H1 (cell line): ENCODE measurements around the gene MYRF. TPM values are rescaled to one million over a fixed set of nuclear protein-coding genes. Genes with fewer than 3 reads are reported as not detected.

Experiments
- CTCF ChIA-PET: fragments of 300-600 bp; sonication (Branson Sonifier 250); formaldehyde crosslinking; loops from one replicate; lab custom pipeline; 2021; ENCODE audit not compliant: partially characterized antibody; lab: Charles Lee
- POLR2A ChIA-PET: fragments of 300-600 bp; sonication (Branson Sonifier 250); formaldehyde crosslinking; loops from one replicate; lab custom pipeline; 2021; ENCODE audit warnings: inconsistent platforms; ENCODE audit not compliant: partially characterized antibody; lab: Charles Lee
- DNase-seq, 2 experiments: peaks; one replicate each; pipeline versions ENCODE4 v3.0.0 to v3.0.0-alpha.2; 2010 to 2022; ENCODE audit warnings: low spot score in 2 of 2, low read depth in 1 of 2, mixed read lengths in 1 of 2
- FAIRE-seq: peaks from 2 replicates; lab custom pipeline; 2011; peaks lifted over from hg19 to GRCh38; lab: Jason Lieb, UNC
- H2AFZ ChIP-seq: 2 replicates; pipeline ENCODE4 v1.8.1; 2012; ENCODE audit warnings: low read length, inconsistent platforms
- H2AK5ac ChIP-seq: 2 replicates; pipeline ENCODE4 v1.6.1; 2013; ENCODE audit warnings: low read depth, low read length
- H2BK120ac ChIP-seq: replicated peaks from 2 replicates; pipeline ENCODE3; 2013; ENCODE audit warnings: low read depth, low read length, inconsistent platforms
- H2BK12ac ChIP-seq: 2 replicates; pipeline ENCODE4 v1.6.1; 2013; ENCODE audit warnings: low read depth, low read length
- H2BK15ac ChIP-seq: 2 replicates; pipeline ENCODE4 v1.6.1; 2013; ENCODE audit warnings: low read length
- H2BK20ac ChIP-seq: 2 replicates; pipeline ENCODE4 v1.6.1; 2013; ENCODE audit warnings: low read length
- H2BK5ac ChIP-seq: 2 replicates; pipeline ENCODE4 v1.6.1; 2013; ENCODE audit warnings: low read depth, low read length
- H3K14ac ChIP-seq: 2 replicates; pipeline ENCODE4 v1.6.1; 2013; ENCODE audit warnings: inconsistent platforms; ENCODE audit not compliant: insufficient read length
- H3K18ac ChIP-seq: 2 replicates; pipeline ENCODE4 v1.6.1; 2013; ENCODE audit warnings: low read length; ENCODE audit errors: extremely low read depth
- H3K23ac ChIP-seq: 2 replicates; pipeline ENCODE4 v1.6.1; 2013; ENCODE audit warnings: inconsistent platforms; ENCODE audit not compliant: insufficient read length
- H3K23me2 ChIP-seq: 2 replicates; pipeline ENCODE4 v1.6.1; 2013; ENCODE audit warnings: low read depth, low read length
- H3K27ac ChIP-seq: 2 replicates; pipeline ENCODE4 v1.6.1; 2011; ENCODE audit warnings: low read depth, low read length, inconsistent platforms
- H3K27me3 ChIP-seq, 4 experiments: replicated peaks in 1 of 4; 1 replicate in 1 of 4; 2 replicates in 3 of 4; pipeline versions ENCODE4 v1.6.1 to v1.8.1; 2011 to 2013; ENCODE audit warnings: low read length in 3 of 4, mild to moderate bottlenecking in 3 of 4, inconsistent platforms in 2 of 4, mixed read lengths in 2 of 4, moderate library complexity in 1 of 4; ENCODE audit not compliant: control insufficient read depth in 3 of 4, insufficient read depth in 3 of 4; ENCODE audit errors: extremely low read depth in 1 of 4
- H3K36me3 ChIP-seq, 4 experiments: 2 replicates each; pipeline versions ENCODE4 v1.6.1 to v1.8.1; 2011 to 2013; ENCODE audit warnings: mild to moderate bottlenecking in 4 of 4, low read length in 3 of 4, moderate library complexity in 2 of 4, control low read depth in 1 of 4, inconsistent platforms in 1 of 4; ENCODE audit not compliant: insufficient read depth in 4 of 4, control insufficient read depth in 2 of 4
- H3K4ac ChIP-seq: replicated peaks from 2 replicates; pipeline ENCODE3; 2013; ENCODE audit warnings: low read length, low read depth, mixed read lengths, inconsistent platforms; ENCODE audit not compliant: insufficient read length
- H3K4me1 ChIP-seq, 4 experiments: replicated peaks in 1 of 4; 1 replicate in 1 of 4; 2 replicates in 3 of 4; pipeline versions ENCODE4 v1.6.1 to v1.8.1; 2011 to 2013; ENCODE audit warnings: low read length in 3 of 4, inconsistent platforms in 2 of 4, mixed read lengths in 1 of 4; ENCODE audit not compliant: insufficient read depth in 4 of 4, control insufficient read depth in 3 of 4
- H3K4me2 ChIP-seq, 2 experiments: 2 replicates each; pipeline versions ENCODE4 v1.6.1 to v1.8.1; 2011 to 2013; ENCODE audit warnings: low read depth in 2 of 2, low read length in 2 of 2, control low read depth in 1 of 2, inconsistent platforms in 1 of 2, mild to moderate bottlenecking in 1 of 2; ENCODE audit not compliant: insufficient read depth in 1 of 2
- H3K4me3 ChIP-seq, 4 experiments: fragments of 200-600, 300-600 bp in 1 of 4; sonication (generic), shearing (Covaris generic), sonication (Bioruptor Twin) in 1 of 4; 2 replicates each; pipeline versions ENCODE4 v1.5.1 to v1.8.1; 2011 to 2016; ENCODE audit warnings: low read length in 4 of 4, low read depth in 3 of 4, control low read depth in 2 of 4, inconsistent platforms in 2 of 4, mild to moderate bottlenecking in 2 of 4, mixed read lengths in 1 of 4, moderate library complexity in 1 of 4; ENCODE audit not compliant: insufficient read depth in 2 of 4; ENCODE audit errors: extremely low read depth in 1 of 4
- H3K56ac ChIP-seq: replicated peaks from 2 replicates; pipeline ENCODE3; 2013; ENCODE audit warnings: low read depth, mild to moderate bottlenecking, mixed read lengths, low read length, inconsistent platforms; ENCODE audit not compliant: insufficient read length
- H3K79me1 ChIP-seq: 2 replicates; pipeline ENCODE4 v1.6.1; 2013; ENCODE audit warnings: low read depth, low read length, control low read depth
- H3K79me2 ChIP-seq, 2 experiments: 2 replicates each; pipeline versions ENCODE4 v1.6.1 to v1.8.1; 2012 to 2013; ENCODE audit warnings: low read length in 2 of 2, mild to moderate bottlenecking in 2 of 2, inconsistent platforms in 1 of 2; ENCODE audit not compliant: insufficient read depth in 2 of 2, control insufficient read depth in 1 of 2
- H3K9ac ChIP-seq, 4 experiments: replicated peaks in 1 of 4; 1 replicate in 1 of 4; 2 replicates in 3 of 4; pipeline versions ENCODE4 v1.6.1 to v1.8.1; 2011 to 2013; ENCODE audit warnings: low read depth in 3 of 4, low read length in 3 of 4, control low read depth in 2 of 4, mild to moderate bottlenecking in 2 of 4, moderate library complexity in 2 of 4, inconsistent platforms in 1 of 4; ENCODE audit errors: extremely low read depth in 1 of 4
- H3K9me3 ChIP-seq, 2 experiments: 2 replicates each; pipeline versions ENCODE4 v1.6.1 to v1.8.1; 2012 to 2013; ENCODE audit warnings: mild to moderate bottlenecking in 2 of 2, moderate library complexity in 2 of 2, control low read depth in 1 of 2, inconsistent platforms in 1 of 2, low read depth in 1 of 2, low read length in 1 of 2, mixed read lengths in 1 of 2; ENCODE audit not compliant: insufficient read depth in 2 of 2
- H4K20me1 ChIP-seq, 2 experiments: replicated peaks in 1 of 2; 2 replicates each; pipeline versions ENCODE3 to v1.8.1; 2011 to 2013; ENCODE audit warnings: inconsistent platforms in 2 of 2, low read length in 2 of 2, mild to moderate bottlenecking in 1 of 2; ENCODE audit not compliant: insufficient read depth in 2 of 2, control insufficient read depth in 1 of 2
- H4K5ac ChIP-seq: 2 replicates; pipeline ENCODE4 v1.6.1; 2013; ENCODE audit warnings: low read length, low read depth, mixed read lengths, inconsistent platforms; ENCODE audit not compliant: insufficient read length
- H4K8ac ChIP-seq: 2 replicates; pipeline ENCODE4 v1.8.0; 2013; ENCODE audit warnings: mild to moderate bottlenecking, moderate library complexity, low read length, inconsistent platforms; ENCODE audit not compliant: insufficient read depth; ENCODE audit errors: extremely low read depth
- H4K91ac ChIP-seq: replicated peaks from 2 replicates; pipeline ENCODE3; 2013; ENCODE audit warnings: low read length, mixed read lengths, inconsistent platforms; ENCODE audit not compliant: insufficient read length
- BCL11A ChIP-seq, 2 experiments: IDR thresholded peaks; one replicate each; pipeline ENCODE4 v1.6.1; 2011; ENCODE audit warnings: low read depth in 2 of 2, low read length in 2 of 2, mild to moderate bottlenecking in 2 of 2
- CHD1 ChIP-seq: IDR thresholded peaks from 2 replicates; pipeline ENCODE4 v1.6.1; 2012; ENCODE audit warnings: low read depth, low read length, improper control_type of control experiment
- EGR1 ChIP-seq: IDR thresholded peaks from 2 replicates; pipeline ENCODE4 v1.6.1; 2011; ENCODE audit warnings: low read depth, low read length, borderline replicate concordance
- EZH2 ChIP-seq: fragments of 200-600 bp; sonication (generic); IDR thresholded peaks from 2 replicates; pipeline ENCODE4 v1.7.1; 2012; ENCODE audit warnings: low read depth, mild to moderate bottlenecking, moderate library complexity, low read length, inconsistent platforms; ENCODE audit not compliant: severe bottlenecking
- HDAC6 ChIP-seq: IDR thresholded peaks from one replicate; pipeline ENCODE4 v1.7.1; 2012; ENCODE audit warnings: low read depth, mild to moderate bottlenecking, inconsistent platforms, low read length, moderate library complexity
- NANOG ChIP-seq: IDR thresholded peaks from 2 replicates; pipeline ENCODE4 v1.6.1; 2011; ENCODE audit warnings: low read length, low read depth, mild to moderate bottlenecking, inconsistent platforms; ENCODE audit not compliant: insufficient read depth, poor library complexity, severe bottlenecking
- RBBP5 ChIP-seq: IDR thresholded peaks from 2 replicates; pipeline ENCODE4 v1.7.1; 2012; ENCODE audit warnings: low read depth, mild to moderate bottlenecking, inconsistent platforms, low read length, moderate library complexity, borderline replicate concordance
- SP1 ChIP-seq: IDR thresholded peaks from 2 replicates; pipeline ENCODE4 v1.6.1; 2011; ENCODE audit warnings: low read depth, low read length
- TAF7 ChIP-seq: optimal IDR thresholded peaks from 2 replicates; pipeline ENCODE3; 2011; ENCODE audit warnings: low read depth, mild to moderate bottlenecking, inconsistent platforms, low read length, moderate library complexity, borderline replicate concordance
- TCF12 ChIP-seq: IDR thresholded peaks from 2 replicates; pipeline ENCODE4 v1.6.1; 2011; ENCODE audit warnings: low read depth, mild to moderate bottlenecking, low read length
- WGBS, 2 experiments: shearing (Covaris generic) in 1 of 2; methylation state at CpG; one replicate each; pipeline versions ENCODE4 v1.1.6 to v1.1.7; 2013 to 2015; ENCODE audit warnings: low lambda C conversion rate in 2 of 2, mixed read lengths in 2 of 2, inconsistent platforms in 1 of 2, low coverage in 1 of 2, missing lambda C conversion rate in 1 of 2; ENCODE audit not compliant: insufficient replicate concordance in 2 of 2, insufficient coverage in 1 of 2, insufficient read length in 1 of 2; ENCODE audit errors: extremely low coverage in 1 of 2, missing lambda C conversion rate in 1 of 2; 5-methylcytosine and 5-hydroxymethylcytosine counted together
- polyA plus RNA-seq, 7 experiments: library from polyadenylated mRNA; depleted of rRNA in 3 of 7; stranded (reverse) in 5 of 7; unstranded in 2 of 7; fragments of >200 nt in 5 of 7; fragments of 200-250 nt in 2 of 7; gene quantifications; 1 replicate in 5 of 7; 2 replicates in 1 of 7; 4 replicates in 1 of 7; pipeline versions ENCODE4 v1.2.1 to v1.2.3, GENCODE V29; 2011 to 2013; ENCODE audit warnings: missing spikeins in 2 of 7, mixed read lengths in 2 of 7
- total RNA-seq: library from RNA; stranded (reverse); fragmentation: NEBNext Ultra II Directional; extraction: Animal tissue kit (Norgen Biotek cat#: 25700); gene quantifications from 2 replicates; pipeline ENCODE4 v1.2.1, GENCODE V29; 2021
- TF ChIP-seq, protein P1 (sequence below): IDR thresholded peaks from 2 replicates; pipeline ENCODE4 v1.6.1; 2011; ENCODE audit warnings: low read length, improper control_type of control experiment

The MYRF gene
- total and polyA plus RNA-seq, 2 of the 8 experiments (the other 6 are each of a cell fraction or from before 2014, with no cell fraction given), result 6.0 to 6.1 TPM

DNA sequence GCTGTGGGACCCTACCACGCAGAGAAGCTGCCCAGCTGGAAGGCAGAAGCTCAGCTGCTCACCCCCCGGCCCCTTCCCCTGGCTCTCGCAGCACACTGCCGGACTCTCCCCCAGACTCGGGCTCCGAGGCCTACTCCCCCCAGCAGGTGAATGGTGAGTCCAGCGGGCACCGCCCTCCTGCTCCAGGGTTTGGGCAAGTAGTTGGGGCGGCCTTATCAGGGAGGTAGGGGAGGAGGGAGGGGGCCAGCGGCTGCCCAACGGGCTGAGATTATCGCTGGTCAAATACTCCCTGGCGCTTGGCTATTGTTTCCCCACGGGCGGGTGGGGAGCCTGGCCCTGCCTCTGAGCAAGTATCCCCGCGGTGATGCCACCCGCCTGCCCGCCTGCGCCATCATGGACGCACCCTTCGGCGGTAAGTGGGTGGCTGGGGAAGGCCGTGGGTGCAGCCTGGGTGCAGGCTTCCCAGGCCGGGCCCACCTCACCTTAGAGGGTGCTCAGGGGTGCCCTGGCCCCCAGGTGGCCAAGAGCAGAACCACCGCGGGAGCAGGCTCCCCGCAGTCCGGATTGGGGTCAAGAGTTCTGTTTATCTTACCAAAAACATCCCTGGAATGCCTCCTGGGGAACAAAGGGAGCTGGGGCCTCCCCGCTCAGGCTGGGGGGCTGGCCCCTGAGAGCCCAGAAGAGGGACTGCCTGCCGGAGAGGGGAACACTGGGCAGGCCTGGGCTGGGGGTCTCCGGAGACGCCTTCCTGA lies 16.9 kb downstream of the MYRF start:
- no peak overlapping the region for H3K56ac ChIP-seq
- H2BK20ac ChIP-seq, result no peak overlapping the region
- POLR2A ChIA-PET, result interaction anchor here (1.0 kb wide), 1 partner anchor 11 kb away, joined by 5 read pairs; no protein-coding TSS in a partner anchor
- H3K27me3 ChIP-seq, result no peaks in the 10 kb centered on the region
- CTCF ChIA-PET, result interaction anchor here (0.8 to 5.3 kb wide), 5 partner anchors 13 to 63 kb away, joined by 3 to 26 read pairs (median 4); no protein-coding TSS in a partner anchor
- no peaks in the 10 kb centered on the region for H4K20me1 ChIP-seq
- H3K14ac ChIP-seq, result no peak overlapping the region
- DNase-seq (no peak), FAIRE-seq (no peak)
- no peak overlapping the region for H2AFZ ChIP-seq
- no peak overlapping the region for H4K91ac ChIP-seq
- H4K8ac ChIP-seq, result peak overlapping the region; percentile 60
- H2BK15ac ChIP-seq, result no peak overlapping the region; the same call in 1 of the 2 replicates
- no peaks in the 10 kb centered on the region for H3K79me2 ChIP-seq
- no peaks in the 10 kb centered on the region for H3K23me2 ChIP-seq
- H3K23ac ChIP-seq, result no peak overlapping the region
- no peak overlapping the region for H3K9ac ChIP-seq
- H3K4ac ChIP-seq, result no peak overlapping the region
- WGBS, 2 experiments, result 74% methylated on average over 23 of the region's 33 CpGs; no CpG with 5 or more reads in 1 of the 2 experiments
- H3K27ac ChIP-seq, result no peak overlapping the region; the same call in 1 of the 2 replicates
- H2AK5ac ChIP-seq, result no peak overlapping the region
- H3K4me1 ChIP-seq, result peaks cover 0 to 21% (median 15%) of the 10 kb centered on the region in 4 experiments; a peak in 5 of 7 replicates
- H3K4me3 ChIP-seq, result no peak overlapping the region
- H2BK12ac ChIP-seq, result no peak overlapping the region
- no peak overlapping the region; the same call in none of the 2 replicates for H3K18ac ChIP-seq
- no peak overlapping the region for H2BK120ac ChIP-seq
- H3K36me3 ChIP-seq, result no peaks in the 10 kb centered on the region
- 0 out of 2 replicates have a peak overlapping the region, but pooled peaks have one; percentile 60 for H2BK5ac ChIP-seq
- H4K5ac ChIP-seq, result no peak overlapping the region
- H3K79me1 ChIP-seq, result no peaks in the 10 kb centered on the region
- no peaks in the 10 kb centered on the region for H3K9me3 ChIP-seq
- no peak overlapping the region for H3K4me2 ChIP-seq
- TF ChIP-seq CHD1 (no peak), BCL11A (IDR thresholded peaks at IDR 0.05; ENCODE audit: low read depth in 2 of 2, low read length in 2 of 2) (no peak), TCF12 (no peak), EGR1 (no peak), EZH2 (no peak), HDAC6 (no peak), TAF7 (no peak), NANOG (no peak), RBBP5 (no peak), SP1 (0 out of 2 replicates have a peak, but pooled peaks have one; percentile 32)
- TF ChIP-seq, protein P1, sequence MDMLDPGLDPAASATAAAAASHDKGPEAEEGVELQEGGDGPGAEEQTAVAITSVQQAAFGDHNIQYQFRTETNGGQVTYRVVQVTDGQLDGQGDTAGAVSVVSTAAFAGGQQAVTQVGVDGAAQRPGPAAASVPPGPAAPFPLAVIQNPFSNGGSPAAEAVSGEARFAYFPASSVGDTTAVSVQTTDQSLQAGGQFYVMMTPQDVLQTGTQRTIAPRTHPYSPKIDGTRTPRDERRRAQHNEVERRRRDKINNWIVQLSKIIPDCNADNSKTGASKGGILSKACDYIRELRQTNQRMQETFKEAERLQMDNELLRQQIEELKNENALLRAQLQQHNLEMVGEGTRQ, result no peak
